GM21723 (cell line): ENCODE data around the gene HSF2.

Experiments used
- ATAC-seq: cut with Tn5 transposase; IDR thresholded peaks from one replicate; pipeline ENCODE4 v1.9.1; 2021; ENCODE audit warnings: mild to moderate bottlenecking, moderate library complexity; ENCODE audit not compliant: unreplicated experiment

The HSF2 gene

DNA sequence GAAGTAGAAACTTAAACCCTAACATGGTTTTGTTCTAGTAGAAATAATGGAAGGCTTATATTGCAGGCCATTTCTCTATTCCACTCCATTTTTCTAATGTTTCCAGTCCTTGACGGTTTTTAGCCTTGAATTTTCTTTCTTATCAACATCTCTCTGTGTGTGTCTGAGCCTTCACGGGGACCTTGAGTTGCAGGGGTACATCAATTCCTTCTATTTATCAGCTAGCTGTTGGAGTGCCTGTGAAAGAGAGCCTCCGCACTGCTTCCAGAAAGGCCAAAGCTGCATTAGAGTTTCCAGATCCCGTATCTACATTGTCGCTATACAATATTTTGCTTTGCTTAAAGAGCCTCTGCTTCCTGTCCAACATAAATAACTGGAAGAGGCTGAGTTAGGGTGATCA is 5.4 kb upstream of the HSF2 start:
- ATAC-seq = no peak

DNA sequence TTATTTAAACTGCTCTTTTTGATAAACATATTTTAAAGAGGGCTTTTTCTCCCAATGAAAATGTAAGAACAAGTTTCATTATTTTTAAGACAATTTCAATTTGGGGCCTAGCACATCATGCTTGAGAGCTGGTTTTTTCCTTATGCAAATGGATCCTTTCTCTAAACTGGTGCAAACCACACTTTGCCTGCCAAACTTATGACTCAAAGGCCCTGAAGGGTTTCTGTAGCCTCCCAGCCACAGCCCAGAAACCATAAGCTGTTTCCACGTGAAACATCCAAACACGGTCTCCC is 451 bp upstream of the HSF2 start:
- no peak for ATAC-seq

DNA sequence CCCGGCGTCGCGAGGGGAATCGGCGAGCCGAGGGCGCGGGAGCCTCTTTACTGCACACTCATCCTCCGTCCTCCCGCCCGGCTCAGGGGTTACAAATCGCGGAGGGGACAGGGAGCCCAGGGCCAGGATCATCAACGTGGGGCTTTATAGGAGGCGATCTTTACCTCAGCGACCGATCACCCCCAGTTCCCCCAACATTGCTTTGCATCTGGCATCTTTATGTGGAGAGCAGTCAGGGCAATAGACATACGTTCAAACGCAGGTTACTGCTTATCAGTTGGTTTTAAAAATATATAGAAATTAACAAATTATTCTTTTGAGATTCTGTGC is 634 bp downstream of the HSF2 start:
- peak; percentile 26 for ATAC-seq

DNA sequence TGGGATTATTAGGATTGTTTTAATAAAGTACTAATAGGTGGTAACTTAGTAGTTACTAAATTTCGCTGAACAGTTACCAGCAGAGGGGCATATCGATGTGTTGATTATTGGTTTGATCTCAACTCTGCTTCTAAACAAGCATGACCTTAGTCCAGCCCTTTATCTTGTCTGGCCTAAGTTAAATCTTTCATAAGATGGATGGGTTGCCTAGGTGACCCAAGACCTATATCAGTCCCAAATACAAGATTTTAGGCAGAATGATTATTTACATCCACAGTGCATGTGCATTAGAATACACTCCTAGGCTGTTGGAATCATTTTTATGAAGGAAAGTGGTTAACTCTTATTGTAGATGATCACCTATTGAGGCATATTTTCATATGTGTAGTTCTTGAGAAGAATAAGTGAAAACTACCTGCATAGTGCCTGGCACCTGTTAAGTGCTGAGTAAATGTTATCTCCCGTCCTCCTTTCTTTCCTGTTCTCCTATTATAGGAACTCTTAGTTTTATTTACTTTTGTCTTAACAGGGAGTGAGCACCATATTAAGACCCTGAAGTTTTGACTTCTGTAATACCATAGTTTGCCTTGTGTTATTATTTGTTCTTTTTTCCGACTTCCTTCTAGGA is 1.1 kb downstream of the HSF2 start:
- ATAC-seq = no peak

DNA sequence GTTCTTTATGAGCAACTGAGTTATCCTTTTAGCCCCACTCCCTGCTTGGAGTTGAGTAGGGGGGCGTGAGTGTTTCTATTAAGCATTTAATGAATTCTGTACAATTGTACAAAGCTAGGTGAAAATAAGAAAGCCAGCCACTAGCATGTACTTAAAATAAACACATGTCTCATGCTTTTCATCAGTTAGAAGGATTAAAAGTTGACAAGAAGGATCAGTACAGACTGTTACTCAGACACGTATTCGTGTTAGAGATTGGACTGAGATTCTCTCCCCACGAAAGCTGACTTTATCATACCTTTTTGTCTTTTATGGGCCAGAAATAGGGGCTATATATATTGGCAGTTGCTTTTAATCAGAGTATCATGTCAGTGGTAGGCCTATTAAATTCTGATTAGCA is 1.7 kb downstream of the HSF2 start:
- no peak for ATAC-seq

DNA sequence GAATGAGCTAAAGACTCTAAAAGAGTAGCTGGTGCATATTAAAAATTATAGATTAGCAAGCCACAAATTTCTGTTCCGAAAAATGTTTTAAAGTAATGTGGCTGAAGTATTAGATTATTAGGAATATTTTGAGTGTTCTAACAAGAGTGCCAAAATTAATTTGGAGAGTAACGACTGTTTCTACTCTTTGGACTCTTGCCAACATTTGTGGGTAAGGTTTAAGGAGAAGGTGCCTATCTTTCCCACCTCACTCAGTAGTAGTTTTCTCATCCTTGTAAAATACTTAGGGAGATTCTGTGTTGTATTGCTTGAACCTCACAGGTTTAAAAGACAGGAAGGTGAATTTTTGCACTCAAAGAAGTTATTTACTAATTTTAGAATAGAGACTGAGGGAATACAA is 5.0 kb downstream of the HSF2 start:
- ATAC-seq = no peak

DNA sequence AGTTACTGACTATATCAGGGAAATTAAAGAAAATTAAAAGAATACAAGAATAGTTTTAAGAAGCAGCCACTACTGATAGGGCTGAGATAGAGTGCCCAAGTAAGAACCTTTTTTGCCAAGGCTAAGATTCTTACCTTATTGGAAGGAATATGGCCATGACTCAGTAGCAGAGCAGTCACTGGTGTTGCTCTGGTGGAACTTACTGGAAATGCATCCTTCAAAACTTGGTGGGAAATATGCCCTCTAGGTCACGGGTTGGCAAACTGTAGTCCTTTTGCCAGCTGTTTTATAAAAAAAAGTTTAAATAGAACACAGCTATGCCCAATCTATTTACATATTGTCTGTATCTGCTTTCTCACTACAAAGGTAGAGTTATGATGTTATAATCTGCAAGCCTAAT is 6.0 kb downstream of the HSF2 start:
- ATAC-seq = no peak

DNA sequence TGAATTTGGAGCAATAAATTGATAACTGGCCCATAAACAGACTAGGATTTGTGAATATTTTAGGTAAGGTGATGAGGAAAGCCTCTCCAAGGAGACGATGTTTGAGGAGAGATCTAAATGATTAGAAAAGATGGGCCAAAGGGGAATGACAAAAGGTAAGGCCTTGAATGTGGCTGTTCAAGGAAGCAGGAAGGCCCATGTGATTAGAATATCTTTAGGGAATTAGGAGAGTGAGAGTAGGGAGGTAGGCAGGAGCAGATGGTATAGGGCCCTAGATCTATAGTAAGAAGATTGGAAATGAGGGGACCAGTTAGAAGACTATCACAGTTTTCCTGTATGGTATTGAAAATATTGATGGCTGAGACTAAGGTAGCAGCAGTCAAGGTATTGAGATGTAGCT is 6.7 kb downstream of the HSF2 start:
- ATAC-seq = no peak

DNA sequence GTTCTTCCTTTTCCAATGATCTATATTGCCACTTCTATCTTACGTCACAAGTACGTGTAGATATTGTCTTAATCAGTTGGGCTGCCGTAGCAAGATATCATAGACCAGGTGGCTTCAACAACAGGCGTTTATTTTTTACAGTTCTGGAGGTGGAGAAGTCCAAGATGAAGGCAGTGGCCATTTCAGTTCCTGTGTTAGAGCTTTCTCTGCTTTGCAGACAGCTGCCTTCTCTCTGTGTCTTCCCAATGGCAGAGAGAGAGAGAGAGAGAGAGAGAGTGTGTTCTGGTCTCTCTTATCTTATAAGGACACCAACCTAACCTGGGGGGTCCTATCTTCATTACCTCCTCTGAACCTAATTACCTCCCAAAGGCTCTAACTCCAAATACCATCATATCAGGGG is 8.3 kb downstream of the HSF2 start:
- ATAC-seq = no peak

DNA sequence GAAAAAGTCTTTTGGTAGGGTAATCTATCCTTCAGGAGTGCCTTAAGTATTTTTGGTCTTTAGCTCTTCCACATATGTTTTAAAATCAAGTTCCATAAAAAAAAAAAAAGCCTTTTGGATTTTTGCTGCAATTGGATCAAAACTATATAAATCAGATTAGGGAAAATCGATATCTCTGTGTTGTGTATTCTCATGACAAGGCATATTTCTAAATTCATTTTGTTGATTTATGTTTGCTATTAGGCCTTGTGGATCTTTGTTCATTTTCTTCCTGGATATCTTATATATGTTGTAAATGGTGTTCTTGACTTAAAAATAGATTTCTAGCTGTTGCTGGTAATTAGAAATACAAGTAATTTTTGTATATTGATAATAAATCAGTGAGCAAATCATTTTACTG is 8.8 kb downstream of the HSF2 start:
- no peak for ATAC-seq

DNA sequence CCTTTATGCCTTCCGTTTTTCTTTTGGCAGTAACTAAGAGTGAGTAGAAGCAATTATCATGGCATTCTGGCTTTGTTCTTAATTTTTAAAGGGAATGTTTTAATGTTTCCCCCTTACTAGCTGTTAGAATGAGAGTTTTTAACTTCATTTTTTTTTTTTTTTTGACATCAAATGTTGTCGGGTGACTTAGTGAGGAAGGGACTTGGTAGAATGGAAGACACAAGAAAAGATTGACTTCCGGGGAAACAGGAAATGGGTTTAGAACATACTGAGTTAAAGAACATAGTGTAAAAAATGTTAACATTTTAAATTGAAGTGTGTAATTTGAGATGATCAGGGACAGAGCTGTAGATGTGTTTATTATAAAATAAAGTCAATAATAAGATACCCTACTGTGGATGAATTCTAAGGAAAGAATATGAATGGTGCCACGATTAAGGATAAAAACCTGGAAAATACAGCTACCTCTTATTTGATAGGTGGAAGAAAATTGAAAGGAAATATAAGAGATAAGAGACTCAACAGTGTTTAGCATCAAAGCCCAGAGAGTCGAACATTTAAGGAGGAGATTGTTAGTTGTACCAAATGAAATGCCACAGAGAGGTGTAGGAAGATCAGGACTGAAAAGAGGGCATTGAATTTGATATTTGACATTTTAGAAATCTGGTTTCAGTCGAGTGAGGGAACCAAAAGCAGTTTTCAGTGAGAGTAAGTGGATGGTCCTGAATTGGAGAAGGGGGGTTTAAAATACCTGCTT is 9.4 kb downstream of the HSF2 start:
- ATAC-seq = no peak

DNA sequence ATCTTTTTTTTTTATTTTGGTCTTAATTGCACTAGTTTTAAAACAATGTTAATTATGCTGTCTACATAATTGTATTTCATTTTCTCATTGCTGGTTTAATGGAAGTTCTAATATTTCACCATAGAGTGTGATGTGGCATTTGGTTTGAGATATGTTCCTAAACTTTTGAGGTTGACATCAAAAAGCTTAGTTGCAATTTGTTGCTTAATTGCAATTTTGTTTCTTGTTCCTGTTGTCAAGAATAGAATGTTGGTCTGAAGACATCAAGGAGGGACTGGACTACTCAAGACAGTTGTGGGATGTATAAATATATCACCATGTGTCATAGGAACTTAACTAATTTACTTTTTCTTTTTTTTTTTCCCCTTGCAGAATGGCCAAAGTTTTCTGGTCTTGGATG is 12.5 kb downstream of the HSF2 start:
- ATAC-seq = no peak

DNA sequence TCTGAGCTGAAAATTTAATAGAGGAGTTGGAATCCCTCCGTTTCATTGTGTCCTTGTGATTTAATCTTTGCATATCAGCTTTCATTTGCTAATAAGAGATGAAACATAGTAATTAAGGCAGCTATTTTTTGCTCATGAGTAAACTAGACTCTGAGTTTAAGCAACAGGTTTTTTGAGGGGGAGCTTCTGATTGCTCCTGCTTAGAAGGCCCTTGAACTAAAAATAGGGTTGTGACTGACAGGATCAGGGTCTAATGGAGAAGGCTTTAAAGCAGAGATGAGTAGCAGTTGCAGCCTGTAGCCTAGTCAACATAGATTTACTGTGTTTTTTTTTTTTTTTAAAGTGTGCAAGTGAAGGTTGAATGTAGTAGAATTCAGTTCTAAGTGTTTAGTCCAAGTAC is 17.4 kb downstream of the HSF2 start:
- ATAC-seq = no peak

DNA sequence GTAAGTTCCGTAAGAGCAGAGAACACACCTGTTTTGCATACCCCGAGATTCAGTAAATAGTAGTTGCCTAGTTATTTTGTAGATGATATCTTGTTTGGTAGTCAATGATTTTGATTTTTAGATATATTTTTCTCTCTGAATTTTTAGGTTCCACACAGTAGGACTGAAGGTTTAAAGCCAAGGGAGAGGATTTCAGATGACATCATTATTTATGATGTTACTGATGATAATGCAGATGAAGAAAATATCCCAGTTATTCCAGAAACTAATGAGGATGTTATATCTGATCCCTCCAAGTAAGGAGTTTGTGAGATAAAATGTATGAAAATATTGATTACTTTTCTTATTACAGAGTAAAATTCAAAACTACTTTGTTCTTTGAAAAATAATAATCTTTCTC is 22.6 kb downstream of the HSF2 start:
- ATAC-seq = no peak

DNA sequence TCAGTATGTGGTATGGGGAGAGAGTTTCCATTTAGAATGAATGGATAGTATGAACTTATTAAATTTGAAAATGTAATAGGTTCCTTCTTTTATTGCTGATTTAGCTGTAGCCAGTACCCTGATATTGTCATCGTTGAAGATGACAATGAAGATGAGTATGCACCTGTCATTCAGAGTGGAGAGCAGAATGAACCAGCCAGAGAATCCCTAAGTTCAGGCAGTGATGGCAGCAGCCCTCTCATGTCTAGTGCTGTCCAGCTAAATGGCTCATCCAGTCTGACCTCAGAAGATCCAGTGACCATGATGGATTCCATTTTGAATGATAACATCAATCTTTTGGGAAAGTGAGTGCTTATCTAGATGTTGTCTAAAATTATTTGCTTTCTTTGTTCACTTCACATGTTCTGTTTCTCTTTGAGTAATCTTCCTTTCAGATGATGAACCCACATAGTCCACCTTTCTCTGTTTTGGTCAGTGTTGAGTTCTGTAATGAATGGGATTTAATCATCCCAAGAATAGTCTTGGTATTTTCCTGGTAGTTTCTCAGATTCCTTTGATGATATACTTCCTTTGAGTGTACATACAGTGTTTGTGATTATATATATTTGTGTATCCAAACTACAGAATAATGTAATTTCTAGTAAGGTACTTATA is 23.3 kb downstream of the HSF2 start:
- peak; percentile 91 for ATAC-seq

DNA sequence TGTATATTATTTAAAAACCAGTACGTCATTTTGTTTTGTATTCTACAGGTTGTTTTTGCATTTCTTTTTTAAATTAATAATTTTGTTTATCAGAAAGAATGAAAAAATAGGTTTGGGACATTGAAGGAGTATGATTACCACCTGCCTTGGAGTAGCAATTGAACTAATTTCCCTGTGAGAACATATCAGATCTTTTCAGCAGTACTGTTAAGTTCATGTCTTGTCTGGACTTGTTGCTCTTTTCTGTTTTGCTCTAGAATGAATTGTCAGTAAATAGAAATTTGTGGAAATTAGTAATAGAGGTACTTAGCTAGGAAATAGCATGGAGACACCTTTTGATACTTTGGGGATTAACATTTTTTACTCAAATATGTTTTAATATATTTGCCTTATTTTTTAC is 24.3 kb downstream of the HSF2 start:
- ATAC-seq = no peak

DNA sequence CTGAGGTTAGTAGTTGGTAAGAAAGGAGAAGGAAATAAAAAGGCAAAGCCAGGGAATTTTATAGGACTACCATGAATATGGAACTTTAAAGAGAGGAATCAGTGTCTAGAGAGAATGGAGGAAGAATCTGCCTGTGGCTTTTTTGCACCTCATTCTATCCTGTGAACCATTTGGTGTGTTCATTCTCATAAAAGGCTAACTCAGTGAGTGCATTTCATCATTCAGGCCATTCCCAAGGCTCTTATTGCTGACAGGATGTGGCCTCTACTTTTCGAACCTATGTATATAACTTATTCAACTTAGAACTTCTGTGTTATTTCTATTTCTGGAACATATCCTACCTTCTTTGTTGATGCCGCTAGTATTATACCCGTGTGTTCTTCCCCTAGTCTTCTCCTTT is 27.1 kb downstream of the HSF2 start:
- ATAC-seq = no peak

DNA sequence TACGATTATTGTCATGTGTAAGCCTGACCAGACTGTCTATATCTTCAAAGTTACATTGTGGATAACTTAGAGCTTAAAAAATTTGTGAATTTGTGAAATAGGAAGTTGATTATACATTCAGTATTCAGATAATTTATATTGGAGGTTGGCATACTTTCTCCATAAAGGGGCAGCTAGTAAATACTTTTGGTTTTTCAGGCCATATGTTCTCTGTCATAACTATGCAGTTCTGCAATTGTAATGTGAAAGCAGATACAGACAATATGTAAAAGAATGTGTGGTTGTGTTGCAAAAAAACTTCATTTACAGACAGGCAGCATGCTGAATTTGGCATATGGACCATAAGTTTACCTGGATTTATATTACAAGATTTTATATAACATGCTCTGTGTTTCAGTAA is 29.3 kb downstream of the HSF2 start:
- no peak for ATAC-seq

DNA sequence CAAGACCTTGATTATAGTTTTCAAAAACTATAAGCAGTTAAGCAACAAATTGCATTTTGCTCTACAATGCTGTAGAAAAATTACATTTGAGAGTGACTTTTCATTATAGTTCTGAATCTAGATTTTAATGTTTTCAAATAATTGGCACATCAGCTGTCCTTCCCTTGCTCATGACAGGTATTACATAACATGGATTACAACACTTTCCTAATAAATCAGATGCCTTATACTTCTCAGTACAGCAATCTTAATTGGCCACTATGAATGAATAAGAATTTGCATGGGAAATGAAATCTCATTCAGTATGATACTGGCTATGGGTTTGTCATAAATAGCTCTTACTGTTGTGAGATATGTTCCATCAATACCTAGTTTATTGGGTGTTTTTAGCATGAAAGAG is 29.9 kb downstream of the HSF2 start:
- ATAC-seq = no peak

DNA sequence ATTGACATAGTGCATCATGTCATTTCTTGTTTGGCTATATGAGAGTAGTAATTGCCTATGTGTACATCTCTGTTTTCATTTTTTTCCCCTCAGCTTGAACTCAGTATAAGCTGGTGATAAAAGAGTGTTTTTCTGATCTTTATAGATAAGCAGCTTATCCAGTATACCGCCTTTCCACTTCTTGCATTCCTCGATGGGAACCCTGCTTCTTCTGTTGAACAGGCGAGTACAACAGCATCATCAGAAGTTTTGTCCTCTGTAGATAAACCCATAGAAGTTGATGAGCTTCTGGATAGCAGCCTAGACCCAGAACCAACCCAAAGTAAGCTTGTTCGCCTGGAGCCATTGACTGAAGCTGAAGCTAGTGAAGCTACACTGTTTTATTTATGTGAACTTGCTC is 32.3 kb downstream of the HSF2 start:
- ATAC-seq = no peak

DNA sequence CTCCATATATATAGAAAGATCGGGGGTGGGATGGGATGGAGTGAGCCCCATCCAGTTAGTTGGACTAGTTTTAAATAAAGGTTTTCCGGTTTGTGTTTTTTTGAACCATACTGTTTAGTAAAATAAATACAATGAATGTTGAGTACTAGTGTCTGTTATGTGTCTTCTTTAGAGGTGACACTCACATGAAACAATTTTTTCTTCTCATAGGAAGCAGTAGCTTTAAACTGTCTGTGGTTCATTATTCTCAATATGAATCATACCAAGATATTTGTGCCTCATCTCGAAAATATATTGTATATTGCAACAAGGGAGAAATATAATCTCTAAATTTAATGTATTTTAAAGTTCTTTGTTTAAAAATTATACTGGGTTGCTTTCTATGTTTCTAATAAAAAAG is 33.4 kb downstream of the HSF2 start:
- peak; percentile 79 for ATAC-seq

DNA sequence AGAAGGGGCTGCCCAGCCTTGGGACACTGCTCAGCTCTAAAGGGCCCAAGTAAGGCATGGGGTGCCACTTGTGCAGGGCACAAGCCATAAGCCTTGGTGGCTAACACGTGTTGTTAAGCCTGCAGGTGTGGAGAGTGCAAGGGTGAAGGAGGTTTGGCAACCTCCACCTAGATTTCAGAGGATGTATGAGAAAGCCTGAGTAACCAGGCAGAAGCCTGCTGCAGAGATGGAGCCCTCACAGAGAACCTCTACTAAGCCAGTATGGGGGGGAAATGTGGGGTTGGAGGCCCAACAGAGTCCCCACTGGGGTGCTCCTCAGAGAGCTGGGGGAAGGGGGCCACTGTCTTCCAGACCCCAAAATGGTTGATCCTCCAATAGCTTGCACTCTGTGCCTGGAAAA is 39.5 kb downstream of the HSF2 start:
- ATAC-seq = no peak

DNA sequence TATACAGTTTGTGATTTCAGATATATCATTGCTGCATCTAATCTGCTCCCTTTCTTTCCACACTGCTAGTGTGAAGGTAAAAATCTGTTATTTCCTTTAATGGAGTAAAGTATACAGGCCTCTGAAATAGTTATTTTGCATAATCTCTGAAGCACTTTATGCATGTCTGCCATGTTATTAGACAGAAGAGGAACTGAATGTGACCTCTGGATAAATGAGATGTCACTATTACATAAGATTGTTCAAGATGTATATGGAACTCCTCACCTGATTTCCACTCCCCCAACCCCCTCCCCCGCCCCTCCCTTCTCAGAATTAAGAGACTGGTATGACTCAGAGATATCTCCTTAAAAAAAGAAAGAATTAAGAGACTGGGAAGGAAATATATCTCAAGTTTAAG is 45.8 kb downstream of the HSF2 start:
- no peak for ATAC-seq
